HL-60 (cell line): ENCODE measurements around the gene TGFA.

Experiments
- DNase-seq, 2 experiments: peaks; one replicate each; pipeline ENCODE4 v3.0.0-alpha.2; 2010 to 2020; ENCODE audit warnings: low read depth in 1 of 2, low spot score in 1 of 2
- H3K27ac ChIP-seq: fragments of 250-450 bp; sonication (Bioruptor Pico); replicated peaks from 2 replicates; pipeline ENCODE4 v1.5.1; 2020; ENCODE audit warnings: mild to moderate bottlenecking, moderate library complexity
- H3K27me3 ChIP-seq: fragments of 250-450 bp; sonication (Bioruptor Pico); 2 replicates; pipeline ENCODE4 v1.5.1; 2021; ENCODE audit warnings: mild to moderate bottlenecking, moderate library complexity; ENCODE audit not compliant: insufficient read depth, poor library complexity, severe bottlenecking
- H3K4me3 ChIP-seq: replicated peaks from 2 replicates; pipeline ENCODE4 v1.5.1; 2011; ENCODE audit warnings: mild to moderate bottlenecking, control low read depth, low read length; ENCODE audit not compliant: insufficient read depth
- GABPA ChIP-seq: IDR thresholded peaks from 2 replicates; pipeline ENCODE4 v1.6.1; 2012; ENCODE audit warnings: low read depth
- POLR2AphosphoS5 ChIP-seq: IDR thresholded peaks from 2 replicates; pipeline ENCODE4 v1.6.1; 2012; ENCODE audit warnings: low read depth
- REST ChIP-seq: IDR thresholded peaks from 2 replicates; pipeline ENCODE4 v1.6.1; 2012; ENCODE audit warnings: low read depth; ENCODE audit not compliant: insufficient replicate concordance
- SPI1 ChIP-seq: IDR thresholded peaks from 2 replicates; pipeline ENCODE4 v1.6.1; 2012; ENCODE audit warnings: low read depth, mild to moderate bottlenecking, borderline replicate concordance
- TF ChIP-seq, protein P1 (sequence below): IDR thresholded peaks from one replicate; pipeline ENCODE4 v1.5.1; 2011; ENCODE audit warnings: low read length, control low read depth, inconsistent platforms; ENCODE audit not compliant: insufficient read depth

The TGFA gene

DNA sequence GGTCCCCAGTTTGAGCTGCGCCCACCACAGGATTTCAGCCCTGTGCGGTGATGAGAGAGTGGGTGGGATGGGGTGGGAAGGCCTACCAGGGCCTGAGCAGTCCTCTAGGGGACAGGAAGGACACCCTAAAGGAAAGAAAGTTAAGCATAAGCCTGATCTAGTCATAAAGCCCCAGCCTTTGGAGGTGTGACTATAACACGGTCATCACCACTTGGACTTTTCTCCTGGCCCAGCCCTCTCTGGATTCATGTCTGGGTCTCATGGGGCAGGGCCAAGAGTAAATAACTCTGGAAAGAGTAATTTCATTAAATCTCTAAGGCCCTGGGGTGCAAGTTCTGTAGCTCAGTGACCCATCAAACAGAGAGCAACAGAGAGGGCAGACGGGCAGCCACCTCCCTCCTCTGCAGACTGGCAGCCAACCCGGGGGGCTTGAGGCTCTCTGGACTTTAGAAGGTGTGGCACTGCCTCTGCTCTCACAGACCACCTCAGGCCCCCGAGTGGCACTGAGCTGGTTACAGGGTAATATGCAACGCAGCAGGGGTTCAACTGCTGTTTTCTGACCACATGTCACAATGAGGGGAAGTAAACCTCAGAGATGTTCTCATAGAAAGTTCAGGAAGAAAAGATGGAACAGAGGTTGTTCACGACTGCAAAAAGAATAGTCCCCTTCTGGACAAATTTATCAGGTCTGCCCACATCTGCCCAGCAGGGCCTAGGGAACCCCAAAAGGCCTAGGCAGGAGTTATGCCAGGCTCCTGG is 41.5 kb downstream of the TGFA start:
- no peaks in the 10 kb centered on the region for H3K27me3 ChIP-seq
- DNase-seq: no peak
- H3K27ac ChIP-seq: no peak overlapping the region
- H3K4me3 ChIP-seq: no peak overlapping the region
- TF ChIP-seq POLR2AphosphoS5: no peak
- TF ChIP-seq REST: no peak

- DNase-seq: peak in 1 of 2 experiments; percentile 39
- Histone ChIP-seq H3K27me3 (no peaks in the 10 kb centered on the region), H3K27ac (no peak overlapping the region), H3K4me3 (no peak overlapping the region)
- TF ChIP-seq REST: no peak
- TF ChIP-seq SPI1: peak; percentile 37; the same call in 1 of the 2 replicates
Measured at GRCh38 chr2:70510313-70510712, 43.3 kb downstream of the TGFA start.

GRCh38 chr2:70509565-70509964 is 44.1 kb downstream of the TGFA start:
- no peak for DNase-seq
- no peaks in the 10 kb centered on the region for H3K27me3 ChIP-seq
- no peak overlapping the region for H3K27ac ChIP-seq
- TF ChIP-seq GABPA (no peak), SPI1 (no peak), REST (no peak), POLR2AphosphoS5 (no peak)
- TF ChIP-seq, protein P1, sequence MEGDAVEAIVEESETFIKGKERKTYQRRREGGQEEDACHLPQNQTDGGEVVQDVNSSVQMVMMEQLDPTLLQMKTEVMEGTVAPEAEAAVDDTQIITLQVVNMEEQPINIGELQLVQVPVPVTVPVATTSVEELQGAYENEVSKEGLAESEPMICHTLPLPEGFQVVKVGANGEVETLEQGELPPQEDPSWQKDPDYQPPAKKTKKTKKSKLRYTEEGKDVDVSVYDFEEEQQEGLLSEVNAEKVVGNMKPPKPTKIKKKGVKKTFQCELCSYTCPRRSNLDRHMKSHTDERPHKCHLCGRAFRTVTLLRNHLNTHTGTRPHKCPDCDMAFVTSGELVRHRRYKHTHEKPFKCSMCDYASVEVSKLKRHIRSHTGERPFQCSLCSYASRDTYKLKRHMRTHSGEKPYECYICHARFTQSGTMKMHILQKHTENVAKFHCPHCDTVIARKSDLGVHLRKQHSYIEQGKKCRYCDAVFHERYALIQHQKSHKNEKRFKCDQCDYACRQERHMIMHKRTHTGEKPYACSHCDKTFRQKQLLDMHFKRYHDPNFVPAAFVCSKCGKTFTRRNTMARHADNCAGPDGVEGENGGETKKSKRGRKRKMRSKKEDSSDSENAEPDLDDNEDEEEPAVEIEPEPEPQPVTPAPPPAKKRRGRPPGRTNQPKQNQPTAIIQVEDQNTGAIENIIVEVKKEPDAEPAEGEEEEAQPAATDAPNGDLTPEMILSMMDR: no peak
- no peak overlapping the region for H3K4me3 ChIP-seq

DNA sequence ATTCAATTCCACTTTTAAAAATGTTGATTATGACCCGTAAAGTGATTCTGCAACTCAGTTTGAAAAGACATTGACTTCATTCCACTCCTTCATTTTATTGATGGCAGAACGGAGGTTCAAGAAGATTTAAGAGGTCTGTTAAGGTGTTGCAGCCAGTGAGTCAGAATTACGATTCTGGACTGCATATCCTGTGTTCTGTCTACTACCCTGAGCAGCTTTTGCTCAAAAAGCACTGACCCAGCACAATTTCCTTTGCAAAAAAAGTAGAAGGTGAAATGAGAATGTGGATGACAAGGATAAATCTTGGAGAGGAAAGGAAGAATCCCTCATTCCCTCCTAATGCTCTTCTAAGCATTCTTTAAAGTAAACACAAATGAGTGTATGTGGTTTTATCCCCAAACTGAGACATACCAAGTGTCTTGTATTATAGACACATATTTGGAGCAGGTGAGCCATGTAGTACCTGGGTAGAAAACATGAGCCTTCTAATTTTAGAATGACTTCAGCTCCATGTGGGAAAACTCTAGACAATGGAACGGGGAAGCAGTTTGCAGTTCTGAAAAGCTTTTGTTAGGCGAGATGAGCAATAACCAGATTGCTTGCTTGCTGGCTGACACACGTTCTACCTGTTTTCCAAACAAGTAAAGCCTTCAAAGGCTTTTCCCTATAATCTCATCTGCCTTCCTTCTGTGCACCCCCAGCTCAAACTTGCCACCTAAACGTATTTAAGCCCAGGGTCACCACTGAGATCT is 44.7 kb downstream of the TGFA start:
- no peak overlapping the region for H3K4me3 ChIP-seq
- no peak for DNase-seq

More for the DNA sequence above, 44.7 kb downstream of the TGFA start:
- no peak overlapping the region for H3K27ac ChIP-seq
- no peaks in the 10 kb centered on the region for H3K27me3 ChIP-seq
- TF ChIP-seq GABPA: no peak
- TF ChIP-seq, protein P1: no peak
- no peak for TF ChIP-seq SPI1
- TF ChIP-seq POLR2AphosphoS5: no peak
- no peak for TF ChIP-seq REST
